B cell (primary cell): Measurements from ENCODE around the gene PANK1.

Source experiments
- EZH2 ChIP-seq: IDR thresholded peaks from 2 replicates; pipeline ENCODE4 v1.6.1; 2012; ENCODE audit warnings: borderline replicate concordance, low read depth, mild to moderate bottlenecking, moderate library complexity, low read length; ENCODE audit not compliant: insufficient read depth, poor library complexity, severe bottlenecking
- TF ChIP-seq, protein P1 (sequence below): fragments of 200-600 bp; IDR thresholded peaks from one replicate; pipeline ENCODE4 v1.8.0; 2022; ENCODE audit warnings: antibody characterized with exemption, mild to moderate bottlenecking

GRCh38 chr10:89575031-89575430 is 70.0 kb downstream of the PANK1 start:
- TF ChIP-seq, protein P1, sequence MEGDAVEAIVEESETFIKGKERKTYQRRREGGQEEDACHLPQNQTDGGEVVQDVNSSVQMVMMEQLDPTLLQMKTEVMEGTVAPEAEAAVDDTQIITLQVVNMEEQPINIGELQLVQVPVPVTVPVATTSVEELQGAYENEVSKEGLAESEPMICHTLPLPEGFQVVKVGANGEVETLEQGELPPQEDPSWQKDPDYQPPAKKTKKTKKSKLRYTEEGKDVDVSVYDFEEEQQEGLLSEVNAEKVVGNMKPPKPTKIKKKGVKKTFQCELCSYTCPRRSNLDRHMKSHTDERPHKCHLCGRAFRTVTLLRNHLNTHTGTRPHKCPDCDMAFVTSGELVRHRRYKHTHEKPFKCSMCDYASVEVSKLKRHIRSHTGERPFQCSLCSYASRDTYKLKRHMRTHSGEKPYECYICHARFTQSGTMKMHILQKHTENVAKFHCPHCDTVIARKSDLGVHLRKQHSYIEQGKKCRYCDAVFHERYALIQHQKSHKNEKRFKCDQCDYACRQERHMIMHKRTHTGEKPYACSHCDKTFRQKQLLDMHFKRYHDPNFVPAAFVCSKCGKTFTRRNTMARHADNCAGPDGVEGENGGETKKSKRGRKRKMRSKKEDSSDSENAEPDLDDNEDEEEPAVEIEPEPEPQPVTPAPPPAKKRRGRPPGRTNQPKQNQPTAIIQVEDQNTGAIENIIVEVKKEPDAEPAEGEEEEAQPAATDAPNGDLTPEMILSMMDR = no peak
- no peak for TF ChIP-seq EZH2
